Astrocyte of the cerebellum (primary cell): ENCODE data around the gene PPP1R12A.

Source experiments
- DNase-seq: peaks from one replicate; pipeline ENCODE4 v3.0.0-alpha.2; 2011; ENCODE audit warnings: low read depth
- H3K4me3 ChIP-seq: 2 replicates; pipeline ENCODE4 v1.5.1; 2011; ENCODE audit warnings: mild to moderate bottlenecking, low read depth, low read length, moderate library complexity
- CTCF ChIP-seq: IDR thresholded peaks from 2 replicates; pipeline ENCODE4 v1.5.1; 2012; ENCODE audit warnings: low read length, low read depth, moderate library complexity, mild to moderate bottlenecking; ENCODE audit errors: missing control alignments
- in situ Hi-C: cut with HindIII; loops from 2 replicates; pipeline ENCODE4 v1.10.0; 2017; ENCODE audit warnings: low sequenced_read_pairs

Gene PPP1R12A

GRCh38 chr12:79919762-79920161 is 15.1 kb downstream of the PPP1R12A start:
- in situ Hi-C loops: no loop called here
- DNase-seq: no peak
- no peak for TF ChIP-seq CTCF
- no peak overlapping the region for H3K4me3 ChIP-seq

- H3K4me3 ChIP-seq: no peak overlapping the region
- in situ Hi-C loops: no loop called here
- TF ChIP-seq CTCF: no peak
- DNase-seq: no peak
Measured at GRCh38 chr12:79916826-79917225, 18.1 kb downstream of the PPP1R12A start.

GRCh38 chr12:79911889-79912656 is 22.8 kb downstream of the PPP1R12A start:
- TF ChIP-seq CTCF: no peak
- no peak overlapping the region for H3K4me3 ChIP-seq
- in situ Hi-C loops: no loop called here
- DNase-seq: no peak

- in situ Hi-C loops: no loop called here
- DNase-seq: no peak
- TF ChIP-seq CTCF: no peak
- no peak overlapping the region for H3K4me3 ChIP-seq
Measured at GRCh38 chr12:79908366-79908765, 26.5 kb downstream of the PPP1R12A start.

DNA sequence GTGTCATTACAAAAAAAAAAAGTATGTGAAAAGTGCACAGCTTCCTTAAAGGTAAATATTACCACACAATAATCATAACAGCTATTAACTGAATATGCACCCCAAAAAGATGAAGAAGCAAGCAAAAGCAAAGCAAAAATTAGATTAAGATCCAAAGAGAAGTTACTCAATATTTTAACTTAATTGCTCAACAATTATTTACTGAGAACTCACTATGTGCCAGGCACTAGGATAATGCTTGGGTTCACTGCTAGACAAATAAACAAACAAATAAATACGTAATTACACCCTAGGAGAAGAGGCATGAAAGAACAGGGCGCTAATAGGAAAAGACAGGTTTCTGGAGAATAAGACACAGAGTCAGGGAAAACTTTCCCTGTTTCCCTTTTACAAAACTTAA is 33.4 kb downstream of the PPP1R12A start:
- no peak for DNase-seq
- H3K4me3 ChIP-seq: no peak overlapping the region
- in situ Hi-C loops: no loop called here
- no peak for TF ChIP-seq CTCF

GRCh38 chr12:79900951-79901350 is 33.9 kb downstream of the PPP1R12A start:
- DNase-seq: no peak
- no peak for TF ChIP-seq CTCF
- in situ Hi-C loops: no loop called here
- no peak overlapping the region for H3K4me3 ChIP-seq

DNA sequence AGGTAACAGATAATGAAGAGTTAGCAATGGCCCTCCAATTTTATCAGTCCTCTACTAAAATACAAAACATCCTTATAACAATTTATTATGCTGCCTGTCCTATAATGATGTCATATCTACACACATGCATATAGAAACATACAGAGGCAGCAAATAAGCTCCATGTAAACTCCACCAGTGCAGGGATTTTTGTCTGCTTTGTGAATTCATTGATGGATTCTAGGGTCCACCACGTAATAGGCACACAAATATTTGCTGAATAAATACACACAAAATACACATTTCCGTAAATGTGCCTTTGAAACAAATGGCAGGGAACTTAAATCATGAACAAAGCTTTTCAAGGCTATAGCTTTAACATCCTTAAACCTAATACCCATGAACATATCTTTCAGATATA is 34.7 kb downstream of the PPP1R12A start:
- in situ Hi-C loops: no loop called here
- no peak overlapping the region for H3K4me3 ChIP-seq
- DNase-seq: no peak
- TF ChIP-seq CTCF: no peak
